SK-N-SH treated with all-trans-retinoic acid at 6 μM for 48 hours (cell line): ENCODE results near the gene ANKRD33B.

ENCODE experiments used
- ARNTL ChIP-seq: fragments of 450-650 bp; formaldehyde crosslinking; IDR thresholded peaks from 2 replicates; pipeline ENCODE4 v1.5.0; 2020; ENCODE audit warnings: low read depth, mild to moderate bottlenecking, moderate library complexity, borderline replicate concordance
- CSDC2 ChIP-seq: fragments of 250-450 bp; sonication (Bioruptor Pico); IDR thresholded peaks from 2 replicates; pipeline ENCODE4 v1.5.0; 2020; ENCODE audit warnings: mild to moderate bottlenecking, moderate library complexity
- ESRRG ChIP-seq: fragments of 250-450 bp; sonication (Bioruptor Pico); IDR thresholded peaks from 2 replicates; pipeline ENCODE4 v1.6.1; 2021; ENCODE audit warnings: mild to moderate bottlenecking
- GLIS3 ChIP-seq: fragments of 250-450 bp; sonication (Bioruptor Pico); IDR thresholded peaks from 2 replicates; pipeline ENCODE4 v1.5.0; 2020; ENCODE audit warnings: mild to moderate bottlenecking, moderate library complexity
- OSR1 ChIP-seq: fragments of 250-450 bp; sonication (Bioruptor Pico); IDR thresholded peaks from 2 replicates; pipeline ENCODE4 v1.8.0; 2022; ENCODE audit warnings: moderate library complexity, mild to moderate bottlenecking, inconsistent platforms
- PATZ1 ChIP-seq: fragments of 250-450 bp; sonication (Bioruptor Pico); IDR thresholded peaks from 2 replicates; pipeline ENCODE4 v1.8.0; 2020; ENCODE audit warnings: mild to moderate bottlenecking, moderate library complexity, borderline replicate concordance
- RARB ChIP-seq: fragments of 250-450 bp; sonication (Bioruptor Pico); IDR thresholded peaks from 2 replicates; pipeline ENCODE4 v1.8.0; 2021; ENCODE audit warnings: mild to moderate bottlenecking, moderate library complexity
- SNAI2 ChIP-seq: fragments of 250-450 bp; sonication (Bioruptor Pico); IDR thresholded peaks from 2 replicates; pipeline ENCODE4 v1.5.0; 2020; ENCODE audit warnings: mild to moderate bottlenecking, moderate library complexity
- TCF4 ChIP-seq: fragments of 250-450 bp; sonication (Bioruptor Pico); IDR thresholded peaks from 2 replicates; pipeline ENCODE4 v1.8.0; 2021; ENCODE audit warnings: mild to moderate bottlenecking, moderate library complexity, borderline replicate concordance
- TOX ChIP-seq: fragments of 250-450 bp; sonication (Bioruptor Pico); IDR thresholded peaks from 2 replicates; pipeline ENCODE4 v1.8.0; 2021; ENCODE audit warnings: mild to moderate bottlenecking, moderate library complexity, borderline replicate concordance
- ZFP3 ChIP-seq: fragments of 250-450 bp; sonication (Bioruptor Pico); IDR thresholded peaks from 2 replicates; pipeline ENCODE4 v1.5.0; 2020; ENCODE audit warnings: mild to moderate bottlenecking, moderate library complexity
- ZFP30 ChIP-seq: fragments of 450-650 bp; formaldehyde crosslinking; IDR thresholded peaks from 2 replicates; pipeline ENCODE4 v1.5.0; 2022; ENCODE audit warnings: mild to moderate bottlenecking, moderate library complexity
- ZNF70 ChIP-seq: fragments of 450-650 bp; formaldehyde crosslinking; IDR thresholded peaks from 2 replicates; pipeline ENCODE4 v1.5.0; 2020; ENCODE audit warnings: mild to moderate bottlenecking, moderate library complexity
- TF ChIP-seq, protein P1 (sequence below): fragments of 250-450 bp; sonication (Bioruptor Pico); IDR thresholded peaks from 2 replicates; pipeline ENCODE4 v1.8.0; 2021; ENCODE audit warnings: low read depth, mild to moderate bottlenecking, moderate library complexity, borderline replicate concordance

DNA sequence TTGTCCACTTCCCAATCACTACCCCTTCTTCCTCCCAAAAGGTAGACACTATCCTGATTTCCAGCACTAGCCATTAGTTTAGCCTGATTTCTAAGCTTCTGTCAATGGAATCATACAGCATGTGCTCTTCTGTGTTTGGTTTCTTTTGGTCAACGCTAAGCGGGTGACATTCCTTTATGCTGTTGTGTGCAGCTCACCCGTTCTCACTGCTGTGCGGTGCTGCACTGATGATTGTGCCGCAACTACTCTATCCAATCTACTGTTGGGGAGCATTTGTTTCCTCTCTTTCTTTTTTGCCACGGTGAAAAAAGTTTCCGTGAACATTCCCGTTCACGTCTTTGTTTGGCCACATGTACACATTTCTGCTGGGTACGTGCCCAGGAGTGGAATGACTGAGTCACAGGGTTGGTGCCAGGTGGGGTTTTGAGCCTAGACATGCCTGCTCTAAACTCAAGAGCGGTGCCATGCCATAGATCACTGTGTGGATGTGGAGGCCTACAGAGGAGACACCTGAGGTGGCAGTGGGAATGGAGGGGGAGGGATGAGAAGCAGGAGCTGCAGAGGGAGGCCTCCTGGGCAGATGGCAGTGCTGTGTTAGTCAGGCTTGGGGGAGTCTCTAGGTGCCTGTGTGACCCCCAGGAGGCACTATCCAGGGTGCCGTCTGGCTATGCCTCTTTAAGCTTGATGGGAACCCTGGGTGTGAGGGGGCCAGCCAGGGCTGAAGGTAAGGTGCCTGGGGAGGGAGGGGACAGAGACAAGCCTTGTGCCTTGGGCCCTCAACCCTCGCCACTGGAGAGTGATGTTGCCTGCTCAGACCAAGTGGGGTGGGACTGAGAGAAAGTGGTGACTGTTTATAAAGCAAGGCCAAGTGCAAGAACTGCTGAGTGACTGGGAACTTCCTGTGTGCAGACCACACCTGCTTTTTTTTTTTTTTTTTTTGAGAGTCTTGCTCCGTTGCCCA lies 11.4 kb upstream of the ANKRD33B start:
- TF ChIP-seq ESRRG (CRISPR knock-in tag) (no peak), TOX (no peak), PATZ1 (CRISPR knock-in tag) (no peak), RARB (CRISPR knock-in tag) (no peak), ARNTL (no peak), GLIS3 (no peak), OSR1 (CRISPR knock-in tag) (no peak), ZFP3 (CRISPR knock-in tag) (0 out of 2 replicates have a peak, but pooled peaks have one; percentile 27), ZFP30 (no peak), SNAI2 (CRISPR knock-in tag) (no peak), CSDC2 (no peak), TCF4 (CRISPR knock-in tag) (no peak), ZNF70 (CRISPR knock-in tag) (no peak)
- TF ChIP-seq, protein P1, sequence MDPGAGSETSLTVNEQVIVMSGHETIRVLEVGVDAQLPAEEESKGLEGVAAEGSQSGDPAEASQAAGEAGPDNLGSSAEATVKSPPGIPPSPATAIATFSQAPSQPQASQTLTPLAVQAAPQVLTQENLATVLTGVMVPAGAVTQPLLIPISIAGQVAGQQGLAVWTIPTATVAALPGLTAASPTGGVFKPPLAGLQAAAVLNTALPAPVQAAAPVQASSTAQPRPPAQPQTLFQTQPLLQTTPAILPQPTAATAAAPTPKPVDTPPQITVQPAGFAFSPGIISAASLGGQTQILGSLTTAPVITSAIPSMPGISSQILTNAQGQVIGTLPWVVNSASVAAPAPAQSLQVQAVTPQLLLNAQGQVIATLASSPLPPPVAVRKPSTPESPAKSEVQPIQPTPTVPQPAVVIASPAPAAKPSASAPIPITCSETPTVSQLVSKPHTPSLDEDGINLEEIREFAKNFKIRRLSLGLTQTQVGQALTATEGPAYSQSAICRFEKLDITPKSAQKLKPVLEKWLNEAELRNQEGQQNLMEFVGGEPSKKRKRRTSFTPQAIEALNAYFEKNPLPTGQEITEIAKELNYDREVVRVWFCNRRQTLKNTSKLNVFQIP (CRISPR knock-in tag), result no peak
